Measurements from ENCODE around the gene TBC1D16. TPM values are rescaled to one million over a fixed set of nuclear protein-coding genes. Genes with fewer than 3 reads are reported as not detected.

The TBC1D16 gene
- total RNA-seq, 1 experiment from 2014 or later: 85.8 TPM

DNA sequence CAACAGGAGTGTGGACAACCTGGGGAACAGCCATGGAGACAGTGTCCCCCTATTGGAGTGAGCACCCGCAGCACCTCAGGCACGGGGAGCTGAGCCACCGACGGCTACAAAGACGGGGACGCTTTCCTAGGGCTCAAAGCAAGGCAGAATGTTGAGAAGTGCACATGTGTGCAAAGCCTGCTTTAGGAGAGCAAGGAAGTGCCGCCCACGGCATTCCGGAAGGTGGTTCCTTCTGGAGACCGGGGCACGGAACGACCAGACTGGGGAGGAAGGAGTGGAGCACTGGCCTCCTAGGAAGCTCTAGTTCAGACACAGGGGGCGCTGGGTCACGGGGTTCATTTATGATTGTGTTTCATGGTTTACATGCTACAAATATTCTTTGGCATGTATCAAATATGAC is 52.2 kb downstream of the TBC1D16 start:
- no peaks in the 10 kb centered on the region for H4K20me1 ChIP-seq (ENCODE audit: control insufficient read depth, insufficient read depth, insufficient read length)
- Mint-ChIP-seq H3K27ac (peak overlapping the region in 2 of 3 experiments; percentile 34 to 87; a peak in 3 of 7 replicates), H3K4me1 (peaks cover 18 to 38% of the 10 kb centered on the region in 2 experiments), H3K4me3 (no peak overlapping the region), H3K27me3 (ENCODE audit: low read depth) (peaks cover 1% of the 10 kb centered on the region; the same call in 1 of the 2 replicates), H3K36me3 (ENCODE audit: insufficient read depth in 1 of 3, low read depth in 3 of 3) (peaks cover 0 to 1% (median 0%) of the 10 kb centered on the region in 3 experiments; a peak in 3 of 7 replicates), H3K9me3 (no peaks in the 10 kb centered on the region)
- no peak overlapping the region for H4K5ac ChIP-seq (ENCODE audit: insufficient read length, low read depth, low read length)
- no peak overlapping the region for H3K23ac ChIP-seq (ENCODE audit: insufficient read length, low read depth, low read length)
- H3K9me3 ChIP-seq (ENCODE audit: control insufficient read depth, low read depth, low read length): no peaks in the 10 kb centered on the region
- no peak overlapping the region for H2BK15ac ChIP-seq (ENCODE audit: low read depth, low read length)
- H2BK5ac ChIP-seq (ENCODE audit: insufficient read length, low read length): no peak overlapping the region
- no peak overlapping the region for H2BK20ac ChIP-seq (ENCODE audit: low read depth, low read length, poor library complexity, severe bottlenecking)
- no peak overlapping the region for H2AFZ ChIP-seq (ENCODE audit: low read length)
- no peak overlapping the region for H2AK5ac ChIP-seq (ENCODE audit: insufficient read length, low read length)
- TF ChIP-seq CTCF (conservative IDR thresholded peaks at IDR 0.05): 0 out of 3 replicates have a peak, but pooled peaks have one; percentile 10
- no peak overlapping the region for H3K56ac ChIP-seq (ENCODE audit: insufficient read length, low read depth, low read length)
- no peak overlapping the region for H4K91ac ChIP-seq (ENCODE audit: insufficient read length, low read depth, low read length)
- H3K9ac ChIP-seq (ENCODE audit: extremely low read depth, insufficient read length, low read length): no peak overlapping the region
- DNase-seq: peak; percentile 31
- H2BK120ac ChIP-seq (ENCODE audit: low read depth, low read length, poor library complexity, severe bottlenecking): no peak overlapping the region
- peaks cover 2% of the 10 kb centered on the region; the same call in 1 of the 2 replicates for H3K79me2 ChIP-seq (ENCODE audit: insufficient read depth, low read length)
- no CpG with 5 or more reads among the region's 14 CpGs for WGBS (ENCODE audit: extremely low coverage, insufficient read length, low lambda C conversion rate)
- no peak overlapping the region for H3K18ac ChIP-seq (ENCODE audit: insufficient read length, low read depth, low read length)
- no peak overlapping the region for H2BK12ac ChIP-seq (ENCODE audit: insufficient read length, low read depth, low read length)
- peaks cover 9% of the 10 kb centered on the region for H3K79me1 ChIP-seq (ENCODE audit: insufficient read depth, low read depth, low read length, poor library complexity, severe bottlenecking)
- H4K8ac ChIP-seq (replicated peaks; ENCODE audit: insufficient read length, low read depth, low read length): no peak overlapping the region
- no peak overlapping the region for H3K14ac ChIP-seq (ENCODE audit: insufficient read depth, low read length)
- H3K27me3 ChIP-seq (ENCODE audit: insufficient read depth, low read length): no peaks in the 10 kb centered on the region
- H3K27ac ChIP-seq (ENCODE audit: insufficient read length, low read depth, low read length): no peak overlapping the region
- no peak overlapping the region for H3K4me2 ChIP-seq (ENCODE audit: insufficient read depth, insufficient read length, low read length)
- H3T11ph ChIP-seq (ENCODE audit: low read length): no peak overlapping the region
- no peaks in the 10 kb centered on the region for H3K23me2 ChIP-seq (ENCODE audit: insufficient read length, low read depth, low read length, poor library complexity, severe bottlenecking)
- peaks cover 3% of the 10 kb centered on the region; the same call in 1 of the 2 replicates for H3K4me1 ChIP-seq (ENCODE audit: insufficient read depth, low read length)
- H3K4ac ChIP-seq (ENCODE audit: low read depth, low read length): no peak overlapping the region
